ENCODE measurements around the gene GPR32.
"Not testable (repeated sequence)": the region's sequence is repeated elsewhere in the genome, so short reads cannot be mapped to it uniquely, and the experiment has no call there.

Gene GPR32

GRCh38 chr19:50764409-50764808 is 5.9 kb upstream of the GPR32 start:
- Mint-ChIP-seq H3K4me3 (no peak overlapping the region), H3K36me3 (ENCODE audit: low read depth) (no peaks in the 10 kb centered on the region), H3K27ac (no peak overlapping the region), H3K9me3 (no peaks in the 10 kb centered on the region), H3K27me3 (ENCODE audit: low read depth) (no peaks in the 10 kb centered on the region), H3K4me1 (ENCODE audit: low read depth) (no peaks in the 10 kb centered on the region)

- not testable (repeated sequence) for H3K36me3 Mint-ChIP-seq (ENCODE audit: low read depth); H3K4me1 Mint-ChIP-seq (ENCODE audit: low read depth); H3K4me3 Mint-ChIP-seq; H3K27ac Mint-ChIP-seq; H3K9me3 Mint-ChIP-seq; H3K27me3 Mint-ChIP-seq (ENCODE audit: low read depth)
Observed at GRCh38 chr19:50766746-50767145, 3.5 kb upstream of the GPR32 start.

GRCh38 chr19:50767263-50767662 is 3.0 kb upstream of the GPR32 start:
- H3K9me3 Mint-ChIP-seq; H3K4me3 Mint-ChIP-seq; H3K27me3 Mint-ChIP-seq (ENCODE audit: low read depth); H3K36me3 Mint-ChIP-seq (ENCODE audit: low read depth); H3K27ac Mint-ChIP-seq; H3K4me1 Mint-ChIP-seq (ENCODE audit: low read depth): not testable (repeated sequence)

- Mint-ChIP-seq H3K36me3 (ENCODE audit: low read depth) (no peaks in the 10 kb centered on the region), H3K4me1 (ENCODE audit: low read depth) (no peaks in the 10 kb centered on the region), H3K27ac (no peak overlapping the region), H3K27me3 (ENCODE audit: low read depth) (no peaks in the 10 kb centered on the region), H3K4me3 (no peak overlapping the region), H3K9me3 (no peaks in the 10 kb centered on the region)
Observed at GRCh38 chr19:50768277-50768676, 2.0 kb upstream of the GPR32 start.

DNA sequence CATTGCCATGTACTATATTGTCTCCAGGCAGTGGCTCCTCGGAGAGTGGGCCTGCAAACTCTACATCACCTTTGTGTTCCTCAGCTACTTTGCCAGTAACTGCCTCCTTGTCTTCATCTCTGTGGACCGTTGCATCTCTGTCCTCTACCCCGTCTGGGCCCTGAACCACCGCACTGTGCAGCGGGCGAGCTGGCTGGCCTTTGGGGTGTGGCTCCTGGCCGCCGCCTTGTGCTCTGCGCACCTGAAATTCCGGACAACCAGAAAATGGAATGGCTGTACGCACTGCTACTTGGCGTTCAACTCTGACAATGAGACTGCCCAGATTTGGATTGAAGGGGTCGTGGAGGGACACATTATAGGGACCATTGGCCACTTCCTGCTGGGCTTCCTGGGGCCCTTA is 624 bp downstream of the GPR32 start:
- peaks cover 8% of the 10 kb centered on the region for H3K27me3 Mint-ChIP-seq (ENCODE audit: low read depth)
- no peak overlapping the region for H3K4me3 Mint-ChIP-seq
- no peaks in the 10 kb centered on the region for H3K9me3 Mint-ChIP-seq
- H3K27ac Mint-ChIP-seq = no peak overlapping the region
- H3K36me3 Mint-ChIP-seq (ENCODE audit: low read depth) = no peaks in the 10 kb centered on the region
- no peaks in the 10 kb centered on the region for H3K4me1 Mint-ChIP-seq (ENCODE audit: low read depth)

DNA sequence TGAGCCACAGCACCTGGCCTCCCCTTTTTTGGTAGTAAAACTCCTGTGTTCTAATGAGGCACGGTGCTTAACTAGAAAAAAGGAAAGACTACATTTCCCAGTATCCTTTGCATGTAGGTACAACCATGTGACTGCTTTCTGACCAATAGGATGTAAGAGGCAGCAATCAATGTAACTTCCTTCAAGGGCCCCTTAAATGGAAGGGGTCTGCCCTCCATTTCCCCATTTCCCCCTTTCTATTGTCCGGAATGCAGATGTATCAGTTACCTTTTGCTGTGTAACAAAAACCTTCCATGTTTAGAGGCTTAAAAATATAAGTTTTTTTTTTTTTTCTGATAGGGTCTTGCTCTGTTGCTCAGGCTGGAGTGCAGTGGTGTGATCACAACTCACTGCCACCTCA is 2.2 kb downstream of the GPR32 start:
- no peak overlapping the region for H3K27ac Mint-ChIP-seq
- no peaks in the 10 kb centered on the region for H3K36me3 Mint-ChIP-seq (ENCODE audit: low read depth)
- H3K9me3 Mint-ChIP-seq = no peaks in the 10 kb centered on the region
- H3K27me3 Mint-ChIP-seq (ENCODE audit: low read depth) = peaks cover 13% of the 10 kb centered on the region
- H3K4me3 Mint-ChIP-seq = no peak overlapping the region
- no peaks in the 10 kb centered on the region for H3K4me1 Mint-ChIP-seq (ENCODE audit: low read depth)

- H3K36me3 Mint-ChIP-seq (ENCODE audit: low read depth); H3K4me3 Mint-ChIP-seq; H3K27ac Mint-ChIP-seq; H3K4me1 Mint-ChIP-seq (ENCODE audit: low read depth); H3K9me3 Mint-ChIP-seq: not testable (repeated sequence)
- peaks cover 17% of the 10 kb centered on the region for H3K27me3 Mint-ChIP-seq (ENCODE audit: low read depth)
Observed at GRCh38 chr19:50772912-50773311, 2.6 kb downstream of the GPR32 start.

DNA sequence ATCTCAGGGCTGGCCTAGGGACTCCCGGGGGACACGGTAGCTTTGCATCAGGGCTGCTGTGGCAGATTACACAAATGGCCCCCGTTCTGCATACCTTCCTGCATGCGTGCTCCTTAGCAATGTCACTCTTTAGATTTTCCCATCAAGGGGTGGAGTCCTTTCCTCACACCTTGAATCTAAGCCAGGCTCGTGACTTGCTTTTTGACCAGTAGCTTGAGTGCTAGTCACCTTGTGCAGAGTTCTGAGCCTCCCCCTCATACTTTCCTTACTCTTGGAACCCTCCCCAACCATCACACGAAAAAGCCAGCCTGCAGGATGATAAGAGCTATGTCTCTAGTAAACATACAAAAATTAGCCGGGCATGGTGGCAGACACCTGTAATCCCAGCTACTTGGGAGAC is 3.2 kb downstream of the GPR32 start:
- H3K9me3 Mint-ChIP-seq; H3K4me1 Mint-ChIP-seq (ENCODE audit: low read depth); H3K4me3 Mint-ChIP-seq; H3K36me3 Mint-ChIP-seq (ENCODE audit: low read depth); H3K27ac Mint-ChIP-seq: not testable (repeated sequence)
- peaks cover 22% of the 10 kb centered on the region for H3K27me3 Mint-ChIP-seq (ENCODE audit: low read depth)

GRCh38 chr19:50776131-50776530 is 5.9 kb downstream of the GPR32 start:
- Mint-ChIP-seq H3K4me1 (ENCODE audit: low read depth) (no peaks in the 10 kb centered on the region), H3K36me3 (ENCODE audit: low read depth) (no peaks in the 10 kb centered on the region), H3K9me3 (no peaks in the 10 kb centered on the region), H3K27me3 (ENCODE audit: low read depth) (peaks cover 43% of the 10 kb centered on the region), H3K4me3 (no peak overlapping the region), H3K27ac (no peak overlapping the region)

DNA sequence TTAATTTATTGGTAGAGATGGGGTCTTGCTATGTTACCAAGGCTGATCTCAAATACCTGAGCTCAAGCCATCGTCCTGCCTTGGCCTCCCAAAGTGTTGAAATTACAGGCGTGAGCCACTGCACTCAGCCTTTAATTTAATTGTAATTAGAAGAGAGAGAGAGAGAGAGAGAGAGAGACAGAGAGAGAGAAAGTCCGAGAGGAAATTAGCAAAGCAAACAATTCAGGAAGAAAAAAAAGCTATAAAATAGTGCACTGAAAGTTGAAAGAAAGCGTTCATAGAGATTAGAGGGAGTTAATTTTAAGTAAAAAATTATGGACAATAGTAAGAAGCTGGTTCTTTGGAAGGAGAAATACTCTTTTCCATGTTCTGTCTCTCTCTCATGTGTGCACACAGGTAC is 7.0 kb downstream of the GPR32 start:
- Mint-ChIP-seq H3K27ac (no peak overlapping the region), H3K36me3 (ENCODE audit: low read depth) (no peaks in the 10 kb centered on the region), H3K4me1 (ENCODE audit: low read depth) (no peaks in the 10 kb centered on the region), H3K27me3 (ENCODE audit: low read depth) (peaks cover 43% of the 10 kb centered on the region), H3K9me3 (no peaks in the 10 kb centered on the region), H3K4me3 (no peak overlapping the region)

- H3K36me3 Mint-ChIP-seq (ENCODE audit: low read depth) = no peaks in the 10 kb centered on the region
- no peak overlapping the region for H3K27ac Mint-ChIP-seq
- no peaks in the 10 kb centered on the region for H3K4me1 Mint-ChIP-seq (ENCODE audit: low read depth)
- H3K9me3 Mint-ChIP-seq = no peaks in the 10 kb centered on the region
- H3K4me3 Mint-ChIP-seq = no peak overlapping the region
- H3K27me3 Mint-ChIP-seq (ENCODE audit: low read depth) = peaks cover 43% of the 10 kb centered on the region
Observed at GRCh38 chr19:50777830-50778303, 7.6 kb downstream of the GPR32 start.

- H3K9me3 Mint-ChIP-seq = no peaks in the 10 kb centered on the region
- H3K4me3 Mint-ChIP-seq = no peak overlapping the region
- H3K27ac Mint-ChIP-seq = no peak overlapping the region
- H3K4me1 Mint-ChIP-seq (ENCODE audit: low read depth) = peaks cover 6% of the 10 kb centered on the region
- H3K27me3 Mint-ChIP-seq (ENCODE audit: low read depth) = peaks cover 43% of the 10 kb centered on the region
- H3K36me3 Mint-ChIP-seq (ENCODE audit: low read depth) = no peaks in the 10 kb centered on the region
Observed at GRCh38 chr19:50778906-50779430, 8.7 kb downstream of the GPR32 start.

- Mint-ChIP-seq H3K9me3 (no peaks in the 10 kb centered on the region), H3K4me1 (ENCODE audit: low read depth) (peaks cover 6% of the 10 kb centered on the region), H3K27me3 (ENCODE audit: low read depth) (peaks cover 43% of the 10 kb centered on the region), H3K36me3 (ENCODE audit: low read depth) (no peaks in the 10 kb centered on the region), H3K4me3 (no peak overlapping the region), H3K27ac (no peak overlapping the region)
Observed at GRCh38 chr19:50779504-50780457, 9.5 kb downstream of the GPR32 start.

- no peaks in the 10 kb centered on the region for H3K36me3 Mint-ChIP-seq (ENCODE audit: low read depth)
- no peak overlapping the region for H3K4me3 Mint-ChIP-seq
- no peaks in the 10 kb centered on the region for H3K9me3 Mint-ChIP-seq
- peaks cover 36% of the 10 kb centered on the region for H3K27me3 Mint-ChIP-seq (ENCODE audit: low read depth)
- H3K27ac Mint-ChIP-seq = no peak overlapping the region
- peaks cover 6% of the 10 kb centered on the region for H3K4me1 Mint-ChIP-seq (ENCODE audit: low read depth)
Observed at GRCh38 chr19:50780753-50781435, 10.6 kb downstream of the GPR32 start.

DNA sequence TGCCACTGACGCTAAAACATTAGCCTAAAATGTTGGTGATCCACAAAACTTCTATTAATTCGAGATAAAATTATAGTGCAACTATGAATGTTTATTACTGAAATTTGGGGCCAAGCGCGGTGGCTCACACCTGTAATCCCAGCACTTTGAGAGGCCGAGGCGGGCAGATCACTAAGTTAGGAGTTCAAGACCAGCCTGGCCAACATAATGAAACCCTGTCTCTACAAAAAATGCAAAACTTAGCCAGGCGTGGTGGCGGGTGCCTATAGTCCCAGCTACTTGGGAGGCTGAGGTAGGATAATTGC is 13.5 kb downstream of the GPR32 start:
- H3K9me3 Mint-ChIP-seq; H3K36me3 Mint-ChIP-seq (ENCODE audit: low read depth); H3K4me3 Mint-ChIP-seq; H3K27ac Mint-ChIP-seq; H3K4me1 Mint-ChIP-seq (ENCODE audit: low read depth): not testable (repeated sequence)
- peaks cover 18% of the 10 kb centered on the region for H3K27me3 Mint-ChIP-seq (ENCODE audit: low read depth)

Data from T-helper 1 cell treated with Interleukin-12 subunit alpha and Interleukin-12 subunit beta and Interleukin-4 antibody, amounts not matched to agents 30 μg/mL and 1 μg/mL, for 36 hours (primary cell).